Thoracic aorta (tissue), 2 donors: Measurements from ENCODE around the gene BCL2. TPM values are rescaled to one million over a fixed set of nuclear protein-coding genes. Genes with fewer than 3 reads are reported as not detected.

Experiments
- ATAC-seq: fragments of 150-250 bp; one replicate; pipeline ENCODE4 v1.8.0; 2017; ENCODE audit warnings: low read depth; ENCODE audit not compliant: insufficient number of reproducible peaks, low FRiP score
- DNase-seq: peaks from one replicate; pipeline ENCODE4 v3.0.0-alpha.2; 2020; ENCODE audit warnings: low spot score
- H3K27ac ChIP-seq, 2 donors: fragments of 200-600 bp; sonication (generic); 1 replicate in 1 of 2; 2 replicates in 1 of 2; pipeline ENCODE4 v1.5.1; 2016; ENCODE audit warnings: mild to moderate bottlenecking in 2 of 2, moderate library complexity in 2 of 2
- H3K27me3 ChIP-seq: fragments of 200-600 bp; sonication (generic); replicated peaks from 2 replicates; pipeline ENCODE4 v1.6.0; 2016; ENCODE audit warnings: mild to moderate bottlenecking; ENCODE audit not compliant: insufficient read depth
- H3K36me3 ChIP-seq: fragments of 200-600 bp; sonication (generic); one replicate; pipeline ENCODE4 v1.5.1; 2016
- H3K4me1 ChIP-seq, 2 donors: fragments of 200-600 bp; sonication (generic); 1 replicate in 1 of 2; 2 replicates in 1 of 2; pipeline versions ENCODE4 v1.5.1 to v1.6.0; 2016; ENCODE audit warnings: low read depth in 2 of 2, mild to moderate bottlenecking in 1 of 2; ENCODE audit not compliant: control insufficient read depth in 1 of 2
- H3K4me3 ChIP-seq: fragments of 200-600 bp; sonication (generic); 2 replicates; pipeline ENCODE4 v1.5.1; 2016; ENCODE audit warnings: mild to moderate bottlenecking
- H3K9me3 ChIP-seq: fragments of 200-600 bp; sonication (generic); 2 replicates; pipeline ENCODE4 v1.5.1; 2016
- total RNA-seq, 2 donors: library from RNA; depleted of rRNA; stranded (reverse); fragments of >200 nt; gene quantifications; one replicate each; pipeline versions ENCODE4 v1.1.0 to v1.2.3, GENCODE V29; 2016
- TF ChIP-seq, protein P1 (sequence below): fragments of 200-600 bp; sonication (generic); IDR thresholded peaks from one replicate; pipeline ENCODE4 v1.5.1; 2019; ENCODE audit warnings: antibody characterized with exemption

Gene BCL2
- total RNA-seq, 2 donors from 2014 or later, result 22.9 to 29.3 TPM

- H3K36me3 ChIP-seq, result no peaks in the 10 kb centered on the region
- no peak for DNase-seq
- no peak overlapping the region for H3K27ac ChIP-seq
- H3K27me3 ChIP-seq, result no peaks in the 10 kb centered on the region
- H3K4me3 ChIP-seq, result peak overlapping the region; percentile 12
- TF ChIP-seq, protein P1, sequence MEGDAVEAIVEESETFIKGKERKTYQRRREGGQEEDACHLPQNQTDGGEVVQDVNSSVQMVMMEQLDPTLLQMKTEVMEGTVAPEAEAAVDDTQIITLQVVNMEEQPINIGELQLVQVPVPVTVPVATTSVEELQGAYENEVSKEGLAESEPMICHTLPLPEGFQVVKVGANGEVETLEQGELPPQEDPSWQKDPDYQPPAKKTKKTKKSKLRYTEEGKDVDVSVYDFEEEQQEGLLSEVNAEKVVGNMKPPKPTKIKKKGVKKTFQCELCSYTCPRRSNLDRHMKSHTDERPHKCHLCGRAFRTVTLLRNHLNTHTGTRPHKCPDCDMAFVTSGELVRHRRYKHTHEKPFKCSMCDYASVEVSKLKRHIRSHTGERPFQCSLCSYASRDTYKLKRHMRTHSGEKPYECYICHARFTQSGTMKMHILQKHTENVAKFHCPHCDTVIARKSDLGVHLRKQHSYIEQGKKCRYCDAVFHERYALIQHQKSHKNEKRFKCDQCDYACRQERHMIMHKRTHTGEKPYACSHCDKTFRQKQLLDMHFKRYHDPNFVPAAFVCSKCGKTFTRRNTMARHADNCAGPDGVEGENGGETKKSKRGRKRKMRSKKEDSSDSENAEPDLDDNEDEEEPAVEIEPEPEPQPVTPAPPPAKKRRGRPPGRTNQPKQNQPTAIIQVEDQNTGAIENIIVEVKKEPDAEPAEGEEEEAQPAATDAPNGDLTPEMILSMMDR, result no peak
- peaks cover 3 to 14% of the 10 kb centered on the region in 2 donors for H3K4me1 ChIP-seq
- ATAC-seq, result no peak
- H3K9me3 ChIP-seq, result no peaks in the 10 kb centered on the region
Observed at GRCh38 chr18:63253428-63254372, 65.9 kb downstream of the BCL2 start.

- Histone ChIP-seq H3K27me3 (no peaks in the 10 kb centered on the region), H3K36me3 (no peaks in the 10 kb centered on the region), H3K4me1 (peaks cover 3 to 17% of the 10 kb centered on the region in 2 donors), H3K27ac (no peak overlapping the region), H3K4me3 (peak overlapping the region; percentile 12), H3K9me3 (no peaks in the 10 kb centered on the region)
- DNase-seq, result no peak
- ATAC-seq, result no peak
- TF ChIP-seq, protein P1, result no peak
Observed at GRCh38 chr18:63253014-63253413, 66.6 kb downstream of the BCL2 start.

DNA sequence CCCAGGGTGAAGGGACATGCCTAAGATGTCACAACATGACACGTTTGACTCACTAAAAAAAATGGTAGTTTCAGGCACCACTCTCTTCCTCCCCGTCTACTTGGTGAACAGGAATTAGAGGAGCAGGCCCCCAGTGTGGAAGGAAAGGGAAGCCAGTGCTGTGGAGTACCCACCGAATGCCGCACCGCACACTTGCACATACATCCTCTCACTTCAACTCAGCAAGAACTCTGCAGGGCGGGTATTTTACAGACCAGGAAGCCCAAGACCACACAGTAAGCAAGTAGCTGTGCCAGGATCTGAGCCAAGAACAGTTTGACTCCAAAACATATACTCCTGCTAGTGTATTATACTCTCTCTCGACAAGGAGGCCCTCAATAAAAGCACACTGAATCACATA lies 69.8 kb downstream of the BCL2 start:
- H3K4me1 ChIP-seq, result peaks cover 3 to 20% of the 10 kb centered on the region in 2 donors

GRCh38 chr18:63247926-63248325 lies 71.6 kb downstream of the BCL2 start:
- DNase-seq, result no peak
- Histone ChIP-seq H3K27ac (no peak overlapping the region), H3K4me3 (no peak overlapping the region), H3K9me3 (no peaks in the 10 kb centered on the region), H3K27me3 (no peaks in the 10 kb centered on the region), H3K4me1 (peaks cover 0 to 8% of the 10 kb centered on the region in 2 donors), H3K36me3 (no peaks in the 10 kb centered on the region)
- no peak for ATAC-seq
- TF ChIP-seq, protein P1, result no peak

More for the DNA sequence above, 69.8 kb downstream of the BCL2 start:
- no peak for ATAC-seq
- no peak for DNase-seq
- Histone ChIP-seq H3K36me3 (no peaks in the 10 kb centered on the region), H3K9me3 (no peaks in the 10 kb centered on the region), H3K27ac (no peak overlapping the region), H3K27me3 (no peaks in the 10 kb centered on the region), H3K4me3 (no peak overlapping the region)
- TF ChIP-seq, protein P1, result no peak

DNA sequence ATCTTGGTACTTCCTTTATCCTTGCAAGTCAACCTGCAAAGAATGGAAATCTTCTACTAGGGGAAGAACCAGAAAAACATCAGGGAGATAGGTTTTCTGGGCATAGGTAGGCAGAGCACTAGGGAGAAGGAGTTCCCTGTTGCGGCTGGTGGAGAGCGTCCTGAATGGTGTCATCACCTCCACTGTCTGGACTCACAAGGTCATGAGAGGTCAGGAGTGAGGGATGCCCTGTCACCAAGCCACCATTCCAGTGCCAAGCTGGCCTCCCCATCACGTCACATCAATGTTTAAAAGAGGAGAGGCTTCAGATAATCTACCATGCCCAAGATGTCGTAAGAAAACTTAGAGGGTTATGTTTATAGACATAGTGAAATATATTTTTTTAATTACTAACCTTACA lies 72.1 kb downstream of the BCL2 start:
- no peaks in the 10 kb centered on the region for H3K27me3 ChIP-seq
- DNase-seq (no peak), ATAC-seq (no peak)
- H3K4me1 ChIP-seq, result peaks cover 0 to 6% of the 10 kb centered on the region in 2 donors
- TF ChIP-seq, protein P1, result no peak
- H3K9me3 ChIP-seq, result no peaks in the 10 kb centered on the region
- H3K4me3 ChIP-seq, result no peak overlapping the region
- H3K27ac ChIP-seq, result no peak overlapping the region
- no peaks in the 10 kb centered on the region for H3K36me3 ChIP-seq
